Esophagus squamous epithelium (tissue), 5 donors: ENCODE results near the gene CYP1A2. TPM values are rescaled to one million over a fixed set of nuclear protein-coding genes. Genes with fewer than 3 reads are reported as not detected.

Experiments
- DNase-seq: peaks from one replicate; lab custom pipeline; 2025; lab: John Stamatoyannopoulos, UW
- H3K27ac ChIP-seq, 4 donors: fragments of 200-600 bp; sonication (generic); one replicate each; pipeline ENCODE4 v1.5.1; 2016 to 2019; ENCODE audit warnings: mild to moderate bottlenecking in 1 of 4
- H3K27me3 ChIP-seq, 4 donors: fragments of 200-600 bp; sonication (generic); 1 replicate in 3 of 4; 2 replicates in 1 of 4; pipeline versions ENCODE4 v1.5.1 to v1.6.0; 2017 to 2021; ENCODE audit warnings: antibody characterized with exemption in 1 of 4
- H3K36me3 ChIP-seq, 3 donors: fragments of 200-600 bp; sonication (generic); one replicate each; pipeline ENCODE4 v1.5.1; 2016 to 2019
- H3K4me1 ChIP-seq, 3 donors: fragments of 200-600 bp; sonication (generic); one replicate each; pipeline ENCODE4 v1.5.1; 2017 to 2019
- H3K4me3 ChIP-seq, 4 donors: fragments of 200-600 bp; sonication (generic); 1 replicate in 3 of 4; 2 replicates in 1 of 4; pipeline ENCODE4 v1.5.1; 2016 to 2019; ENCODE audit warnings: mild to moderate bottlenecking in 2 of 4, moderate library complexity in 1 of 4
- H3K9me3 ChIP-seq, 3 donors: fragments of 200-600 bp; sonication (generic); one replicate each; pipeline ENCODE4 v1.5.1; 2016 to 2019
- CTCF ChIP-seq, 6 experiments: fragments of 450-650 bp in 4 of 6; fragments of 200-600 bp in 2 of 6; sonication (generic) in 2 of 6; IDR thresholded peaks; one replicate each; pipeline ENCODE4 v1.5.1; 2016 to 2019; ENCODE audit warnings: antibody characterized with exemption in 6 of 6, mild to moderate bottlenecking in 4 of 6, moderate library complexity in 4 of 6
- POLR2A ChIP-seq, 4 donors: fragments of 450-650 bp; IDR thresholded peaks; one replicate each; pipeline ENCODE4 v1.6.1; 2017; ENCODE audit warnings: antibody characterized with exemption in 4 of 4, mild to moderate bottlenecking in 4 of 4, moderate library complexity in 3 of 4
- WGBS, 2 donors: methylation state at CpG; one replicate each; pipeline ENCODE4 v1.1.5; 2018; 5-methylcytosine and 5-hydroxymethylcytosine counted together
- intact Hi-C: fragments of 100-400 bp; cut with DNase I; formaldehyde crosslinking; loops from one replicate; pipeline ENCODE4 v1.15.0; 2022
- total RNA-seq, 4 donors: library from RNA; depleted of rRNA; stranded (reverse); fragments of >200 nt; gene quantifications; one replicate each; pipeline ENCODE4 v1.1.0, GENCODE V29; 2016
- donor health status: DM: yes; HTN: yes; CAD: no.

The CYP1A2 gene
- not detected for total RNA-seq

- whole genome bisulfite sequencing, 2 donors, result 69 to 88% methylated on average over 2 of the region's 3 CpGs
- intact Hi-C loops, result no loop called here
Observed at GRCh38 chr15:74748322-74748946, at the start of gene CYP1A2. CYP1A2 (plus strand) TSS chr15:74748845; CDS start chr15:74749739, 894 bp downstream.

GRCh38 chr15:74709011-74709410 lies 39.6 kb upstream of the CYP1A2 start:
- Histone ChIP-seq H3K27ac (no peak overlapping the region), H3K4me3 (no peak overlapping the region), H3K4me1 (no peaks in the 10 kb centered on the region), H3K36me3 (no peaks in the 10 kb centered on the region), H3K9me3 (no peaks in the 10 kb centered on the region), H3K27me3 (peaks cover 0 to 25% (median 0%) of the 10 kb centered on the region in 4 donors)
- TF ChIP-seq CTCF (IDR thresholded peaks at IDR 0.05) (no peak), POLR2A (IDR thresholded peaks at IDR 0.05) (no peak)
- intact Hi-C loops, result no loop called here
- WGBS, 2 donors, result 6 to 22% methylated on average over 1 of the region's 1 CpG
- DNase-seq, result no peak

More at GRCh38 chr15:74748322-74748946, at the start of gene CYP1A2:
- H3K9me3 ChIP-seq, result no peaks in the 10 kb centered on the region
- no peaks in the 10 kb centered on the region for H3K27me3 ChIP-seq
- TF ChIP-seq POLR2A (IDR thresholded peaks at IDR 0.05), result no peak
- no peak for TF ChIP-seq CTCF (IDR thresholded peaks at IDR 0.05)
- DNase-seq, result no peak
- H3K36me3 ChIP-seq, result no peaks in the 10 kb centered on the region
- H3K27ac ChIP-seq, result no peak within 1 kb of the TSS
- no peaks in the 10 kb centered on the region for H3K4me1 ChIP-seq
- H3K4me3 ChIP-seq, result no peak within 1 kb of the TSS

DNA sequence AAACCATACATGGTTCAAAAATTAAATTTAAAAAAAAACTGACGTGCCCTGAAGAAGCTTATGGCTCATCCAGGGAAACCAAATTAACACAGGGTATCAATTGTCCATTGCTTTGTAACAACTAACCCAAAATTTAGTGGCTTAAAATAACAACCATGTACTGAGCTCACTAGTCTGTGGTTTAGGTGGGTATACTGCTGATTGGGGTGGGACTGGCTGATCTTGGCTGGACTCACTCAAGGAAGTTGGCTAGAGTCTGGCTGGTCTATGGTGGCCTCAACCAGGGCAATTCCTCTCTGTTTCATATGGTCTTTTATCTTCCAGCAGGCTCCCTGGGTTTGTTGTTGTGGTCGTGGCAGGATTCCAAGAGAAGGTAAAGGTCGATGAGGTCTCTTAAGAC lies 38.8 kb upstream of the CYP1A2 start:
- Histone ChIP-seq H3K27me3 (peaks cover 0 to 25% (median 0%) of the 10 kb centered on the region in 4 donors), H3K36me3 (no peaks in the 10 kb centered on the region), H3K9me3 (no peaks in the 10 kb centered on the region), H3K4me1 (no peaks in the 10 kb centered on the region), H3K4me3 (no peak overlapping the region), H3K27ac (no peak overlapping the region)
- intact Hi-C loops, result no loop called here
- no peak for DNase-seq
- 58 to 72% methylated on average over 3 of the region's 3 CpGs for WGBS, 2 donors
- TF ChIP-seq POLR2A (IDR thresholded peaks at IDR 0.05) (no peak), CTCF (IDR thresholded peaks at IDR 0.05) (no peak)

DNA sequence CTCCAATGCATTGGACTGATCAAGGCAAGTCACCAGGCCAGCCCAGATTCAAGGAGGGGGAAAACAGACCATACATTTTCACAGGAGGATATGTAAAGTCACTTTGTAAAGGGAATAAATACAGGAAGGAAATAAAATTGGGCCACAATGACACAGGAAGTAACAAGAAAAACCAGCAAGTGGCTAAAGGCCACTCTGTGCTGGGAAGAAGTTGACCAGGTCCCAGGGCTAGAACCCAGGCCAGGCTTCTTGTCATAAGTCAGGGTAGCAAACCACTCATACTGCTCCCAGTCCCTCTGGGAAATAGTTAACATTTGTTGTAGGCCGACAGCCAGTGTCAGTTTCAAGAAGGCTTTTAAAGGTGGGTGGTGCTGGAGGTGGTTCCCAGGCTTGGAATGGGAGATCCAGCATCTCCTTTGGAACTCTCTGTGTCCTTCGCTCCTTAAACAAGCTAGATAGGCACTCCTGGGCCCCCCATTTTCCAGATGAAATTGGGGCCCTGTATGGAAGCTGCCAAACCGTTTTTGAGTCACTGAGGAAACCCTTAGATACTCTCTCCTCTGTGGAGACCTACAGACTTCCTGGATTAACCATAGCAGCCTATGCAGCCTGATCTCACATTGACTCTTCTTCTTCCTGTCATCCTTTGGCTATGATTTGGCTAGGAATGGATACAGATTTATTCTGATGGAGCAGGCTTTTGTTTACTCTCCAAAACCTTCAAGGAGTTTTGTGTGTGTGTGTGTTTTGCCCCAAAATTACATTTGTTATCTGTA lies 38.1 kb upstream of the CYP1A2 start:
- no peaks in the 10 kb centered on the region for H3K36me3 ChIP-seq
- no peak for TF ChIP-seq CTCF (IDR thresholded peaks at IDR 0.05)
- H3K27me3 ChIP-seq, result peaks cover 0 to 25% (median 0%) of the 10 kb centered on the region in 4 donors
- no peaks in the 10 kb centered on the region for H3K9me3 ChIP-seq
- DNase-seq, result no peak
- intact Hi-C loops, result no loop called here
- no peaks in the 10 kb centered on the region for H3K4me1 ChIP-seq
- WGBS, 2 donors, result 41 to 56% methylated on average over 3 of the region's 3 CpGs
- no peak overlapping the region for H3K4me3 ChIP-seq
- no peak overlapping the region for H3K27ac ChIP-seq

DNA sequence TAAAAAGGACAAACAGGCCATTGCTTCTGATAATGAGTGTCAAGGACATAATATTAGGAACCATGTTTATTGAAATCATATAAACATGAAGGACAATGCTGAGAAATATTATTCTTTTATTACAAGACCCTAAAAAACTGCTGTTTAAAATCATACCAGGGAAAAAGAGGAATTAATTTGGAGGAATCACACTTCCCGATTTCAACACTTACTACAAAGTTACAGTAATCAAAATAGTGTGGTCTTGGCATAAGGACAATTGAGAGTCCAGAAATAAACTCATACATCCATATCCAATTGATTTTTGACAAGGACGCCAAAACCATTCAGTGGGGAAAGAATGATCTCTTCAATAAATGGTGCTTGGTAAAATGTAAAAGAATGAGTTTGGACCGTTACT lies 36.3 kb upstream of the CYP1A2 start:
- intact Hi-C loops, result no loop called here
- H3K27ac ChIP-seq, result no peak overlapping the region
- peaks cover 0 to 18% (median 0%) of the 10 kb centered on the region in 4 donors for H3K27me3 ChIP-seq
- H3K4me1 ChIP-seq, result no peaks in the 10 kb centered on the region
- TF ChIP-seq POLR2A (IDR thresholded peaks at IDR 0.05), result no peak
- TF ChIP-seq CTCF (IDR thresholded peaks at IDR 0.05), result no peak
- DNase-seq, result no peak
- WGBS, 2 donors, result 65 to 72% methylated on average over 3 of the region's 3 CpGs
- H3K9me3 ChIP-seq, result no peaks in the 10 kb centered on the region
- no peak overlapping the region for H3K4me3 ChIP-seq
- no peaks in the 10 kb centered on the region for H3K36me3 ChIP-seq
